Ishikawa (cell line): Measurements from ENCODE around the gene FGFBP2.

ENCODE experiments used
- CEBPB ChIP-seq: IDR thresholded peaks from 2 replicates; pipeline ENCODE4 v1.6.1; 2012
- EP300 ChIP-seq: IDR thresholded peaks from 2 replicates; pipeline ENCODE4 v1.6.1; 2012; ENCODE audit warnings: borderline replicate concordance
- TCF12 ChIP-seq: IDR thresholded peaks from 2 replicates; pipeline ENCODE4 v1.6.1; 2012; ENCODE audit warnings: low read depth
- TF ChIP-seq, protein P1 (sequence below): IDR thresholded peaks from 2 replicates; pipeline ENCODE4 v1.6.1; 2012; ENCODE audit warnings: low read depth, mild to moderate bottlenecking

DNA sequence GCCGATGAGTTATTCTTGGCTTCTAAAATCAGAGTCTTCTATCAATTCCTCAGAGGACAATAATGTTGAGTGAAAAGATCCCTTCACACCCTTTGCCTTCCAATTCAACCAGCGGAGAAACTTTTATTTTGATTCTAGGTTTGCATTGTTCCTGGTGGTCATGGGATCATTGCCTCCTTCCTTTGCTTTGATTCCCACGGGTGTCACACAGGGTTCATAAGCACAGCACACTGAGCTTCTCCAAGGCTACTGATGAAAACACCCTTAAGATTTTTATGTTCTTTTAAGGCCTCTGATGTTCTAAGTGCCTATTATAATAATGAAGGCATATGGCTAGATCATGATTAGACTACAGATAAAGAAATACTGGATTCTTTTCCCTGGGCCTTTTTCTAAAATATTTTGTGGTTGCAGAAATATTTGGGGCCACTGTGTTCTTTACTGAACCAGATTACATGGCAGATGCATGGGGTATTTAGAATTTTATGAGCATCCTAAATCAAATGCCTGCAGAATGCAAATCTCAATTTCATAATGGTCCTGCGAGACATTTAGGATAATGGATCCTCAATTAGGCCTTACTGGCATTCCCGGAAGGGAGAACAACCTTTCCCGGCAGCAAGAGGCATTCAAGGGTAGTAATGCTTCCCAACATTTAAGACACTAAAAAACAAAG, 43.9 kb upstream of the FGFBP2 start:
- TF ChIP-seq TCF12 (no peak), EP300 (no peak), CEBPB (no peak)
- TF ChIP-seq, protein P1, sequence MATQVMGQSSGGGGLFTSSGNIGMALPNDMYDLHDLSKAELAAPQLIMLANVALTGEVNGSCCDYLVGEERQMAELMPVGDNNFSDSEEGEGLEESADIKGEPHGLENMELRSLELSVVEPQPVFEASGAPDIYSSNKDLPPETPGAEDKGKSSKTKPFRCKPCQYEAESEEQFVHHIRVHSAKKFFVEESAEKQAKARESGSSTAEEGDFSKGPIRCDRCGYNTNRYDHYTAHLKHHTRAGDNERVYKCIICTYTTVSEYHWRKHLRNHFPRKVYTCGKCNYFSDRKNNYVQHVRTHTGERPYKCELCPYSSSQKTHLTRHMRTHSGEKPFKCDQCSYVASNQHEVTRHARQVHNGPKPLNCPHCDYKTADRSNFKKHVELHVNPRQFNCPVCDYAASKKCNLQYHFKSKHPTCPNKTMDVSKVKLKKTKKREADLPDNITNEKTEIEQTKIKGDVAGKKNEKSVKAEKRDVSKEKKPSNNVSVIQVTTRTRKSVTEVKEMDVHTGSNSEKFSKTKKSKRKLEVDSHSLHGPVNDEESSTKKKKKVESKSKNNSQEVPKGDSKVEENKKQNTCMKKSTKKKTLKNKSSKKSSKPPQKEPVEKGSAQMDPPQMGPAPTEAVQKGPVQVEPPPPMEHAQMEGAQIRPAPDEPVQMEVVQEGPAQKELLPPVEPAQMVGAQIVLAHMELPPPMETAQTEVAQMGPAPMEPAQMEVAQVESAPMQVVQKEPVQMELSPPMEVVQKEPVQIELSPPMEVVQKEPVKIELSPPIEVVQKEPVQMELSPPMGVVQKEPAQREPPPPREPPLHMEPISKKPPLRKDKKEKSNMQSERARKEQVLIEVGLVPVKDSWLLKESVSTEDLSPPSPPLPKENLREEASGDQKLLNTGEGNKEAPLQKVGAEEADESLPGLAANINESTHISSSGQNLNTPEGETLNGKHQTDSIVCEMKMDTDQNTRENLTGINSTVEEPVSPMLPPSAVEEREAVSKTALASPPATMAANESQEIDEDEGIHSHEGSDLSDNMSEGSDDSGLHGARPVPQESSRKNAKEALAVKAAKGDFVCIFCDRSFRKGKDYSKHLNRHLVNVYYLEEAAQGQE: no peak
